ENCODE measurements around the gene MNT. TPM values are rescaled to one million over a fixed set of nuclear protein-coding genes. Genes with fewer than 3 reads are reported as not detected.

Gene MNT
- total RNA-seq, 1 experiment from 2014 or later, result 38.9 TPM

GRCh38 chr17:2363318-2363717 lies 37.5 kb downstream of the MNT start:
- TF ChIP-seq, protein P1, sequence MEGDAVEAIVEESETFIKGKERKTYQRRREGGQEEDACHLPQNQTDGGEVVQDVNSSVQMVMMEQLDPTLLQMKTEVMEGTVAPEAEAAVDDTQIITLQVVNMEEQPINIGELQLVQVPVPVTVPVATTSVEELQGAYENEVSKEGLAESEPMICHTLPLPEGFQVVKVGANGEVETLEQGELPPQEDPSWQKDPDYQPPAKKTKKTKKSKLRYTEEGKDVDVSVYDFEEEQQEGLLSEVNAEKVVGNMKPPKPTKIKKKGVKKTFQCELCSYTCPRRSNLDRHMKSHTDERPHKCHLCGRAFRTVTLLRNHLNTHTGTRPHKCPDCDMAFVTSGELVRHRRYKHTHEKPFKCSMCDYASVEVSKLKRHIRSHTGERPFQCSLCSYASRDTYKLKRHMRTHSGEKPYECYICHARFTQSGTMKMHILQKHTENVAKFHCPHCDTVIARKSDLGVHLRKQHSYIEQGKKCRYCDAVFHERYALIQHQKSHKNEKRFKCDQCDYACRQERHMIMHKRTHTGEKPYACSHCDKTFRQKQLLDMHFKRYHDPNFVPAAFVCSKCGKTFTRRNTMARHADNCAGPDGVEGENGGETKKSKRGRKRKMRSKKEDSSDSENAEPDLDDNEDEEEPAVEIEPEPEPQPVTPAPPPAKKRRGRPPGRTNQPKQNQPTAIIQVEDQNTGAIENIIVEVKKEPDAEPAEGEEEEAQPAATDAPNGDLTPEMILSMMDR (conservative IDR thresholded peaks at IDR 0.05), result no peak
- H3K27ac Mint-ChIP-seq, result no peak overlapping the region

More at GRCh38 chr17:2363318-2363717, 37.5 kb downstream of the MNT start:
- Histone ChIP-seq H3K4ac (ENCODE audit: low read depth, low read length) (no peak overlapping the region), H3K14ac (ENCODE audit: insufficient read depth, low read length) (no peak overlapping the region; the same call in 1 of the 2 replicates), H2BK20ac (ENCODE audit: low read depth, low read length, poor library complexity, severe bottlenecking) (no peak overlapping the region), H3K18ac (ENCODE audit: insufficient read length, low read depth, low read length) (no peak overlapping the region), H3K23ac (ENCODE audit: insufficient read length, low read depth, low read length) (no peak overlapping the region), H3K9ac (ENCODE audit: extremely low read depth, insufficient read length, low read length) (no peak overlapping the region), H4K20me1 (ENCODE audit: control insufficient read depth, insufficient read depth, insufficient read length) (no peaks in the 10 kb centered on the region), H3K27ac (ENCODE audit: insufficient read length, low read depth, low read length) (no peak overlapping the region), H4K91ac (ENCODE audit: insufficient read length, low read depth, low read length) (no peak overlapping the region), H2BK5ac (ENCODE audit: insufficient read length, low read length) (no peak overlapping the region), H3K4me2 (ENCODE audit: insufficient read depth, insufficient read length, low read length) (no peak overlapping the region), H4K8ac (replicated peaks; ENCODE audit: insufficient read length, low read depth, low read length) (no peak overlapping the region), H3K23me2 (ENCODE audit: insufficient read length, low read depth, low read length, poor library complexity, severe bottlenecking) (no peaks in the 10 kb centered on the region), H2BK15ac (ENCODE audit: low read depth, low read length) (no peak overlapping the region), H3K4me1 (ENCODE audit: insufficient read depth, low read length) (0 out of 2 replicates have a peak, but pooled peaks cover 2% of the 10 kb centered on the region), H2AK5ac (ENCODE audit: insufficient read length, low read length) (no peak overlapping the region), H2BK12ac (ENCODE audit: insufficient read length, low read depth, low read length) (no peak overlapping the region), H4K5ac (ENCODE audit: insufficient read length, low read depth, low read length) (no peak overlapping the region), H3K79me1 (ENCODE audit: insufficient read depth, low read depth, low read length, poor library complexity, severe bottlenecking) (no peaks in the 10 kb centered on the region), H3K56ac (ENCODE audit: insufficient read length, low read depth, low read length) (no peak overlapping the region), H2BK120ac (ENCODE audit: low read depth, low read length, poor library complexity, severe bottlenecking) (no peak overlapping the region), H3T11ph (ENCODE audit: low read length) (no peak overlapping the region), H2AFZ (ENCODE audit: low read length) (no peak overlapping the region), H3K9me3 (ENCODE audit: control insufficient read depth, low read depth, low read length) (no peaks in the 10 kb centered on the region), H3K79me2 (ENCODE audit: insufficient read depth, low read length) (no peaks in the 10 kb centered on the region), H3K27me3 (ENCODE audit: insufficient read depth, low read length) (no peaks in the 10 kb centered on the region)
- H3K9me3 Mint-ChIP-seq, result no peaks in the 10 kb centered on the region
- no CpG with 5 or more reads among the region's 21 CpGs for WGBS (ENCODE audit: extremely low coverage, insufficient read length, low lambda C conversion rate)
- no peak overlapping the region for H3K4me3 Mint-ChIP-seq
- peaks cover 4 to 18% (median 8%) of the 10 kb centered on the region in 3 experiments; a peak in 6 of 7 replicates for H3K36me3 Mint-ChIP-seq (ENCODE audit: insufficient read depth in 1 of 3, low read depth in 3 of 3)
- DNase-seq, result no peak
- peaks cover 2 to 4% of the 10 kb centered on the region in 2 experiments for H3K4me1 Mint-ChIP-seq
- peaks cover 3% of the 10 kb centered on the region; the same call in 1 of the 2 replicates for H3K27me3 Mint-ChIP-seq (ENCODE audit: low read depth)

All from H9 (cell line).